NCI-H1092 treated with DMSO at 0.1 percent for 48 hours (cell line): ENCODE data around the gene DNAH10.

Source experiments
- DNase-seq: peaks from one replicate; lab custom pipeline; 2025; lab: John Stamatoyannopoulos, UW

DNAH10 gene

DNA sequence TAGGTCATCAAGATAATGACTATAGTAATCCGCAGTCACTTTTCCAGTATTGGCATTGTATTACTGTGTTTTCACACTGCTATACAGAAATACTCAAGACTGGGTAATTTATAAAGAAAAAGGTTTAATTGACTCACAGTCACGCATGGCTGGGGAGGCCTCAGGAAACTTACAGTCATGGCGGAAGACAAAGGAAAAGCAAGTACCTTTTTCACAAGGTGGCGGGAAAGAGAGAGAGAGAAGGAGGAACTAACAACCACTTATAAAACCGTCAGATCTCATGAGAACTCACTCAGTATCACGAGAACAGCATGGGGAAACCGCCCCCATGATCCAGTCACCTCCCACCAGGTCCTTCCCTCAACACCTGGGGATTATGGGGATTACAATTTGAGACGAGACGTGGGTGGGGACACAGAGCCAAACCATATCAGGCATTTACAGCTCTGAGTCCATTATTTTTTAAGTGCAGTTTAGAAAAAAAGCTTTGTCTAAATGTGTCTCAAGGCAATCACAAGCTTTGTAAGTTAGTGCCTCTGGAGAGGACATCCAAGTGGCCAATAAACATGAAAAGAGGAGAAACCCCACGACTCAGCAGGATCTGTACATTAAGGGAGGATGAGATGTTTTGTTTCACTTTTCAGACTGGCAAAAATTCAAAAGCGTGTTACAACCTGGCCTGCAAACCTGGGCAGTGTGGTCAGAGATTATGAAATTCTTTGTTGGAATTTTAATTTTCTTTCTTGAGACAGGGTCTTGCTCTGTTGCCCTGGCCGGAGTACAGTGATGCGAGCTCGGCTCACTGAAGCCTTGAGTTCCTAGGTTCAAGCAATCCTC, 82.0 kb downstream of the DNAH10 start:
- DNase-seq: no peak

DNA sequence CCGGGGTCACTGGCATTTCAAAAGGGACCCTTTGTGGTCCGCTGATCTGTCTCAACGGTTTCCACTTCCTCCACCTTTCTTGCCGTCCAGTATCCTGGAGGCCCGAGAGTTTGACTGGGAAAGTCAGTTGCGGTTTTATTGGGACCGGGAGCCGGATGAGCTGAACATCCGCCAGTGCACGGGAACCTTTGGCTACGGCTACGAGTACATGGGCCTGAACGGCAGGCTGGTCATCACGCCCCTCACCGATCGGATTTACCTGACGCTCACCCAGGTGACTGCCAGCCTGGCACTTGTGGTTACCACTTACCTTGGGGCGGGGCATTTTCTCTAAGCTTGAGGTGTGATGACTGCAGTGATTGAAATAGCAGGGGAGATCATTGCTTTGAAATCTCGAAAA, 83.8 kb downstream of the DNAH10 start:
- DNase-seq: no peak

DNA sequence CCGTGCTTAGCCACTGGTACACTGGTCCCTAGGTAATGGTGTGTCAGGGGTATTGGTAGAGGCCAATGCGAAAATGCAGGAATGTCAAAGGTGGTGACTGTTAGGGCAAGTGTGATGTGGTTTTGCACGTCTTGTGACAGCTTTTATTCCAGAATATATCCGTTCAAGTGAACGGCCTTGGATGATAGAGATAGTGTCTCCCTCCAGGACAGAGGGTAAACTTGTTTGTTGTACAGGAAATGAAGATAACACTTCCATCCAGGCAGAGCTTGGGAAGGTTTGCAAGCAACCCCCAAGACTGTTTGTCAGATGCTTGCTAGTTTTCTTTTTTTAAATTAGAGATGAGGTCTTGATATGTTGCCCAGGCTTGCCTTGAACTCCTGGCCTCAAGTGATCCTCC, 84.2 kb downstream of the DNAH10 start:
- DNase-seq: no peak

DNA sequence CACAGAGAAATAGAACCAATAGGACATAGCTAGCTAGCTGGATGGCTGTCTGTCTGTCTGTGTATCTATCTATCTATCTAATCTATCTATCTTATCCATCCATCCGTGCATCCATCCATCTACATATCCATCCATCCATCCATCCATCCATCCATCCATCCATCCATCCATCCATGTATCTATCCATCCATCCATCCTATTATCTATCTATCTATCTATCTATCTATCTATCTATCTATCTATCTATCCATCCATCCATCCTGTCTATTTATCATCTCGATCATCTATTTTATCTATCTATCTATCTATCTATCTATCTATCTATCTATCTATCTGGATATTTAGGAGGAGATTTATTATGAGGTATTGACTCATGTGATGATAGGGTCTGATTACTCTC, 84.9 kb downstream of the DNAH10 start:
- no peak for DNase-seq

DNA sequence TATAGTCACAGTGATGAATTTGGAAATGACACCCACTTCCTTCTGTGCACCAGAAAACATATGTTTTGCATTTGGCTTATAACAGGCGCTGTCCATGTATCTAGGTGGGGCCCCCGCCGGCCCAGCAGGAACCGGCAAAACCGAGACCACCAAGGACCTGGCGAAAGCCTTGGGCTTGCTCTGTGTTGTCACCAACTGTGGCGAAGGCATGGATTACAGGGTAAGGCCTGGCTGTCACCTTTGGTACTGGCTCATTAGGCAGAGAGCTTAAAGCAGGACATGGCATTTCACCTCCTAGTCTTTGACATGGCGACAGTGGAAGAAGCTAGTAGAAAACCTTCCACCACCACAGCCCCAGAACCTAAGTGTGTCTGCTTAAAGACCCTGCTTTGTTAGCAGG, 85.8 kb downstream of the DNAH10 start:
- no peak for DNase-seq

DNA sequence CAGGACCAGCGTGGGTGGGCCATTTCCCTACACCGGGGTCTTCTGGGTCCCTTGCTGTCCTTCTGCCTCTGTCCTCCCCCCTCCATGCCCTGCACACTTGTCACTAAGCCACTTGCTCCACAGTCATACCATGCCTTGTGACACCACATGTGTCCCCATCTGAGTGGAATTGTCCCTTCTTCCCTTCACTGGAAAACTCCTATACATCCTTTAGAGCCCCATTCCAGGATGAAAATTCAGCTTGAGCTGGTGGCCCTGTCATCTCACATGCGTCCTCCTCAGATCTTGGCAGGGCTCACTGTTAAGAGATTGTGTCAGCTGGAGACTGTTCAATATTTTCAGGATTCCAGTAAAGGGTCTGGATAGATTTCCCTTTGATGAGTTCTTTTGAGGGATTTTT, 87.4 kb downstream of the DNAH10 start:
- no peak for DNase-seq

DNA sequence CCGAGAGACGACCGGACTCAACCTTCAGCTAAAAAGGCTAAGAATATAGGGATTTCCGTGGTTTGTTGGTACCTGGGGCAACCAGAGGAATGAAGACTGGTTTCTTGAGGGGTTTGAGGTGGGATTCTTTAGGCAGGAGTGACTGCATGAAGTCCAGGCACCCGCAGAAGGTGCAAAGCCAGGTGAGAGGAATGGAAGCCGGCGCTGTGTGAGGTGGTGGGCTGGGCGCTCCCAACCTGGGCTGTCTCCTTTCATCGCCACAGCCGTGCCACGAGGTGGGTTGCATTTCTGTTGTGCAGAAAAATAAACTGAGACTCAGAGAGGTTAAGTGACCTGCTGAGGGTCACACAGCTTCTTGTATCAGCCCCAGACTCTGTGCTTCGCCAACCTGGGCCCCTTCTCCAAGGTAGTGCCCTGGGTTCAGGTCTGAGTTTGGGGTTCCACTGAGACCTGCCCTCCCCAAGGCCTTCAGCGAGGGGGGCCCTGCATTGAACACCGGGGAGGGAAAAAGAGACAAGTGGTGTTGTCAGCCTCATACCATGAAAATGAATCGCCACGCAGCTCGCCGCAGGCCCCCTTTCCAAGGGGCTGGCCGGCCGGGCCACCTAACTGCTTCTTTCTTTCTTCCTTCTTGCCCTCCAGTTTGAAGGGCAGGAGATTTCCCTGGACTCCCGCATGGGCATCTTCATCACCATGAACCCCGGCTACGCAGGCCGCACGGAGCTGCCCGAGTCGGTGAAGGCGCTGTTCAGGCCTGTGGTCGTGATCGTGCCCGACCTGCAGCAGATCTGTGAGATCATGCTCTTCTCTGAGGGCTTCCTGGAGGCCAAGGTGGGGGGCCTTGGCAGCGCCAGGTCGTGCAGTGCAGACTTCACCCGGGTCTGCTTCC, 88.4 kb downstream of the DNAH10 start:
- no peak for DNase-seq

DNA sequence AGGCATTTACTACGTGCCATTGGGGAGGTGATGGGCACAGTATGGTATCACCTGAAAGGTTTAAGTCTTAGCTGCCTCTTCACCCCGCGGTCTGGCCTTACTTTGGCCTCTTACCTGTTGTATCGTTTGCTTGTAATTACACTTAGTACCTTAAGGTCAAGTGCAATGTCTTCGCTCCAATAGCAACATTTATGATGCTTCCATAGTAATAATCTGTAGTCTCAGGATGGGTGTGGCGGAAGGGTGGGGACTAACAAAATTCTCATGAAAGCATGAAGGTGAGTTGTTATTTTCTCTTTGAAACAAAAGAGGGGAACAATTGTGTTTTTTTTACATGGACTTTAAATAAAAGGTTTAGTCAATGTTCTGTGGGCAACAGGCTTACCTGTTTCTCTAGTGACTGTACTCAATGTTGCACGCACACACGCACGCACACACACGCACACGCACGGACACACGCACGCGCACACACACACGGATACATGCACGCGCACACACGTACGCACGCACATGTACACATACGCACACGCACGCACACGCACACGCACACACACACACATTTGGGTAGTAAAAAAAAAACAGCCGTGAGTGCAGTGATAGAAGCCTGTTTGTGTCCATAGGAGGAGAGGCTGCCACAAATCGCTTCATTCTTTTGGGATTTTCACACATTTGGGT, 91.4 kb downstream of the DNAH10 start:
- DNase-seq: no peak

DNA sequence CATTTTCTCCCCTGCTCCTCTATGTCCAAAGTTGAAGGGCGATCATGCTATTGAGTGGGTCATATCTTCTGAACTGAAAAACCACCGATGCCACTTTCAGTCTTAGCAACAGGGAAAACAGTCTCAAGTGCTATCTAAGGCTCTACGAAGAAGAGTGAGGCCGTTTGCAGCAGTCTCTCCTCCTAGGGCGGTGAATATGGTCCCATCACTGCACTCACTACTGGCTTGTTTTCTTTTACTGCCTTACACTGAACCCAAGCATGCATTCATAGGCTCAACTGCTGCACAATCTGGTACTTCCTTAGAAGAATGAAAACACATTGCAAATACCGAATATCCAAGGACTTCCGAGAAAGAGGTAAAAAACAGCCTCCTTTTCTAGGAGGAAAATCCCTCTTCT, 92.1 kb downstream of the DNAH10 start:
- no peak for DNase-seq

DNA sequence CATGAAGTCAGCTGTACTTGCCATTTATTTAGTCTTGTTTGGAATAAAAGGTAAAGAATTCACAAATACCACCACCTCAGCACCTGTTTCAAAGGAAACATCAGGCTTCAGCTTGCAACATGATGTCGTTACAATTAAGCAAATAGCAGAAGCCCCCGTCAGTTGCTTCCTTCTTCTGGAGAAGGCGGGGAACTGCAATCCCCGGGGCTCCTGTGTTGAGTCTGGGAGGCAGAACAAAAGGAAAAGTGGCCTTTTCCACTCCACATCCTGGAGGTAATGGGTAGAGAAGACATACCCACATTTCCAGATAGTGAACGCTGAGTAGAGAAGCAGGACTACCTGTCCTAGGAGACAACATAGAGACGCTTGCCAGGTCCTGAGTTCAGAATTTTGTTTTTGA, 92.8 kb downstream of the DNAH10 start:
- no peak for DNase-seq

DNA sequence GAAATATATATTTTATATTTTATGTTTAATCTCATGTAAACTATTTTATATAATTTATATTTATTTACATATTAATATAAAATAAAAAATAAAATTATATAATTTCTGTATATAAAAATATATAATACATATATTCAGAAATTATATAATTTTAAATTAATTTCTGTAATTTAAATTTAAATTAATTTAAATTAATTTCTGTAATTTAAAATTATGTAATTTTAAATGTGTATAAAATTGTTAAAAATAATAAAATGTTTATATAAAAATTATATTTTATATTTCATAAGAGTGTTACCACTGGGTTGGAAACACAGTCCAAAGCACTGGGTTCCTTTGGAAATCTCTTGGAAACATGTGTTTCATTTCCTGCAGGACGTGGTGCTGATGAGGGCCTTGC, 94.6 kb downstream of the DNAH10 start:
- DNase-seq: no peak

DNA sequence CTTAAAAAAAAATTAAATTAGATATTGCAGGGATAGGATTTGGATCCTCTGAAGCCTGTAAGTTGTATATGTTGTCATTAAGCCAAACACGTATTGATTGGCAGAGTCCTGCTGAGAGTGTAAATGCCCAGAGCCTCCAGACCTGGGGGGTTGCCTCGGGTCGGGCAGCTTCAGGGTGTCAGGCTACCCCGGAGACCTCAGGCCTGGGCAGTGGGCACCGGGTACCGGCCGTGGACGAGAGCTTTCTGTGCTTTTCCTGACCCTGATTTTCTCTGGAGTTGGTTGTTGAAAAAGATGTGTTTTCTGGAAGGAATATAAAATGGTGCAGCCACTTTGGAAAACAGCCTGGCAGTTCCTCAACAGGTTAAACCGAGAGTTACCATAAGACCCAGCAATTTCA, 96.1 kb downstream of the DNAH10 start:
- no peak for DNase-seq

DNA sequence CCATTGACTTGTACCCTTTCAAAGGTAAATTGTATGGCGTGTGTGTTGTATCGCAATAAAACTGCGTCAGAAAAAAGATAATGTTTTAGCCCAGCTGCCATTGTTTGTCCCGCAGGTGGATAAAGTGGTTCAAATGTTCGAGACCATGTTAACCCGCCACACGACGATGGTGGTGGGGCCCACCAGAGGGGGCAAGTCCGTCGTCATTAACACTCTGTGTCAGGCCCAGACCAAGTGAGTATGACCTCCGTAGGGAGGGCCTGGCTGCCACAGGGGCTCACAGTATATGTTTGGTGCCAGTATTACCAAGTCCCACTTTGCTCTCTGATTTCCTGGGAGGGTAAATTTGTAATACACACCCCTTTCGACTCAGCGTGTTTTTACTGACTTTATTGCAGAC, 96.9 kb downstream of the DNAH10 start:
- no peak for DNase-seq

DNA sequence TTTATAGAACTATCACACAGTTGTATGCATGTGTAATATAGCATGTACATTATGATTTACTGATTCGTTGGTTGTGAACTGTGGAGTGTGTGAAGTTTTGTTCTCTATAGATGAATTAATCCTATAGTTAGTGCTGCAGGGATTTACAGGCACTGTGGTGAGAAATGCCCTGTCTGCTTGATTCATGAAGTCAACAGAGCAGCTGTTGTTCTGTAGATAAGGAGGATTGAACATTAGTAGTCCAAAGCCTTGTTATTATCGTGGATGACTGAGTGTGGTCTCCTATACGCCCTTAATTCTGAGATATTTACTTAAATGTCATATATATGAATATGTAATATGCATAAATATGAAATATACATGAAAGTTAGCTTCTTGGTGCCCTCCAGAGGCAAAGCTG, 98.3 kb downstream of the DNAH10 start:
- DNase-seq: no peak

DNA sequence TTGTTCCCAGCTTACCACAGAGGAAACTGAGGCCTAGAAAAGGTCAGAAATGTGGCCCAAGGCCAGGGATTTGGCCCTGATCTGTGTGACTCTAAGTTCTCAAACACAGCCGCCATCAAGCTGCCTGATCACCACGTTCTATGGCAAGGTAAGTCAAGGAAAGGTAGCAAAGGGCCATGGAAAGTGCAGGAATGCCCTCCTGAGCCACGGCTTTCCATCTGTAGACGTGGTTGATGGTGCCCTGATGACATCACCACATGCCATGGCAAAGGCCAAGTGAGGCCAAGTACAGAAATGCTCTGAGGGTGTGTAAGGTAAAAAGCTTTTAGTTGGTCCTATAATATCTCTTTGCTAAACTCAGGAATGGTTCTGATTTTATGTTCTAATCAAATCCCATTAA, 99.3 kb downstream of the DNAH10 start:
- no peak for DNase-seq

DNA sequence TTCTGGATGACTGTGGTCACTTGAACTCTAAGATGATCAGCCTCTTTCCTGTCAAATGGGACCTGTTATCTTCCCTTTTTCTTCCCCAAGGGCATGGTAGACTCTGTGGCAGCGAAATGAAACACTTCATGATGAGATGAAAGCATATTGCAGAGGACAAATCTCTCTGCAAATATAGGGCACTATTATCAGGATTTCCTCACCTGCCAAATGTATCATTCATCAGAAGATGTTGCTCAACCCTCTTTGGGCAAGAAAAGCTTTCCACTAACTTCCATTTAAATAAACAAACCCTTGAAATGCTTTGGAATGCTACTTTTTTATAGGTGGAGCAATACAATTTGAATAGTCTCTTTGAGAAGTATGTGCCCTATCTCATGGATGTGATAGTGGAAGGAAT, 105.0 kb downstream of the DNAH10 start:
- DNase-seq: no peak

DNA sequence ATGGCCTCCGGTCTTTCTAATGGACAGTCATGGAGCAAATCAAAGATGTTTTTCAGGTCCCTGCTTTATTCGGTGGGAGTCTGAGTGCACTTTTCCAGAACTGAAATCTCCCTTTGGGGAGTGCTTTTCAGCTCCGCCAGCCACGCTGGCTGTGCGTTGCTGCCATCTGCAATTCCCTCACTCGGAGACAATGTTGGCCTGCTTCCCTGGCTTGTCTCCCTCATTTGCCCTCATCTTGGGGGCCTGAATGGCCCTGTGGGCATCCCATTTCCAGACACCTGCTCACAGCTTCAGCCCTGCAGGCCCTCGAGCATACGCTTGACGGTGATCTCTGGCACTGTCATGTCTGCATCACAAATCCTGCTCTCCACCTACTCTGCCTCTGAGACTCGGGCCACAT, 106.7 kb downstream of the DNAH10 start:
- DNase-seq: no peak

DNA sequence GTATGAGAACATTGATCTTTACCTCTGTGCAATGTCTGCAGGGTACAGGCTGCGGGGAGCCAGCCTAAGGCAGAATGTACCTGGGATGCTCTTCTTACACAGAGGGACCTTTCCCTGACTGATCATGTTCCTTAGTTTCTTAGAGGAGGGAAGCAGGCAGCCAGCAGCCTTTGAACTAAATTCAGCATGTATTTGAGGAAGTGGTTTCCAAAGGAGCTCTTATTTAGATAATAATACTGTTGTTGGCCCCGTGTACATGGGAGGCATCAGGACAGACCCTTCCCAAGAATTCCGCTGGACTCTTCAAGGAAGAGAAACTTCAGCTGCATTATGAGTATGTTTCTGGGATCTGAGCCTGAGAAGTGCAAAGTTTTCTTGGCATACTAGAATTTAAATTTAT, 111.7 kb downstream of the DNAH10 start:
- DNase-seq: no peak

DNA sequence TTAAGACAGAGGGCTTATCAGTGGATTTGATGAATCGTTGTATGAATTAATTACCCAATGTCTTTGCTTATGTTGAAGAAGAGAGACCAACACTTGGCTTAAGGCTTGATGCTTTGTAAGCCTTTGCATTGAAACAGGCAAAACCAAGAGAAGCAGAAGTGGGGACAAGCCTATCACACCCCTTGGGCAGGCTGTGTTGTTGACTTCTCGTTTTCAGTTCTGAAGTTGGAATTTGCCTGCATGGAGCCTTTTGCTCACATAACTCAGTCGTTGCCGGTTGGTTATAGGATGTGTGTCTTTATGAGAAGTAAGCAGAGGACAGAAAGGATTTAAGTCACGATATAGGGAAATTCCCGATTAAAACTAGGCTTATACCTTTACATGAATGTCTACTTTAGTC, 115.9 kb downstream of the DNAH10 start:
- no peak for DNase-seq

DNA sequence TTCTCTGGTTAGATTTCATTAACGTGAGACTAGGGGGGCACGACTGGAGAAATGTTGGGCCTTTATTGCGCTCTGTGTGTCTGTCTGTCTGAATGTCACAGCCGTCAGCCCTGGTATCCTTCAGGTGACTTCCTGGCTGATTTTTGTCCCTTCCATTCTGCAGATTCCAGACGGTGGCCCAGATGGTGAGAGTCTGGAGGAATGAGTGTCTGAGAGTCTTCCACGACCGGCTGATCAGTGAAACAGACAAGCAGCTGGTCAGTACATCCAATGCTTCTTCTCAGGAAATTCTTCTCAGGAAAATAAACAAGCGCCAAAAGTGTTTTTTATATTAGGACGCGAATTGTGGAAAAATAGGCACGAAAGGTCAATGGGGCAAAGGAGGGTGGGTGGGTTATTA, 117.0 kb downstream of the DNAH10 start:
- DNase-seq: no peak

DNA sequence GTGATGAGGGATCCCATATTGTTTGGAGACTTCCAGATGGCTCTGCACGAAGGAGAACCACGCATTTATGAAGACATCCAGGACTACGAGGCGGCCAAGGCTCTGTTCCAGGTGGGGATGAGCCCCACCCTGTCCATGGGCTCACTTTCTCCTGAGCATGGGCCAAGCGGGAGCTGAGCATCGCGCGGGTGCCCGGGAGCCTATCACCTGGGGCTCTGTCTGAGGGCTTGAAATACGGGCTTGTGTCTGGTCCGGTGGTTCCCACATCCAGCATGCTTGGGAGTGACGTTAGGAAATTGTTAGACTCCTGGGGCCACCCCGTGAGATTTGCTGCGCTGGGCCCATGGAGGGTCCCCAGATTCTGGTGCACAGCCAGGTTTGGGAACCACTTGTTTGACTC, 117.6 kb downstream of the DNAH10 start:
- DNase-seq: no peak

DNA sequence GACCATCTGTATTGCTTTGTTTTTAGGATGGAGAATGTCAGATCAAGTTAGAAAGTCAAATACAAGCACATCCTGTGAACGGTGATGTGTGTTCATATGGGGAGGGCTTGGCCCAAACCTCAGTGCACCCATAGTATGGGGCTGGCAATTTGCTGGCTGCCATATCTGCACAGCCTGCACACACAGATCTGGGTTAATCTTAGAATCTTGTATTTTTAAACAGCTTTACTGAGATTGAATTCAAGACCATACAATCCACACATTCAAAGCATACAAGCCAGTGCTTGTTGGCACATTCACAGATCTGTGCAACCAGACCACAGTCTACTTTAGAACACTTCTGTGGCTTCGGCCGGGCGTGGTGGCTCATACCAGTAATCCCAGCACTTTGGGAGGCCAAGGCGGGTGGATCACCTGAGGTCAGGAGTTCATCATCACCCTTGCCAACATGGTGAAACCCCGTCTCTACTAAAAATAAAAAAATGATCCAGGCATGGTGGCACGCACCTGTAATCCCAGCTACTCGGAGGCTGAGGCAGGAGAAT, 120.1 kb downstream of the DNAH10 start:
- no peak for DNase-seq

DNA sequence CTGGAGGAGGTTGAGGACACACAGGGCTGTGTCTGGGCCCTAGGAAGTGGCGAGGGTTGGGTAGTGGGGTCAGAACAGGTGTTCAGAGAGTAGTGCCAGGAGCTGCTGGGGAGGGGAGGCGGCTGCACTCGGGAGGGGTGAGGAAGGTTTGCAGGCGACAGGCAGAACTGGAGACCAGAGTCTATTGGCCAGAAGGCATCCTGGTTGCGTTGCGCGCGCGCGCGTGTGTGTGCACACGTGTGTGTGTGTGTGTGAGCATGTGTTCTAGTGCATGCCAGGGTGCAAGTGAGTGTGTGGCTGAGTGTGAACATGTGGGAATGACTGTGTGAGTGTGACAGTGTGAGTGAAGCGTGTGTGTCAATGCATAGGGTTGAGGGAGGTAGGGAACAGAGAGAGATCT, 124.2 kb downstream of the DNAH10 start:
- no peak for DNase-seq
